HG03025 (cell line): ENCODE results near the gene ZSCAN4.

ENCODE experiments used
- ATAC-seq: cut with Tn5 transposase; IDR thresholded peaks from one replicate; pipeline ENCODE4 v1.9.1; 2021; ENCODE audit warnings: mild to moderate bottlenecking, moderate library complexity; ENCODE audit not compliant: unreplicated experiment, low FRiP score

The ZSCAN4 gene

DNA sequence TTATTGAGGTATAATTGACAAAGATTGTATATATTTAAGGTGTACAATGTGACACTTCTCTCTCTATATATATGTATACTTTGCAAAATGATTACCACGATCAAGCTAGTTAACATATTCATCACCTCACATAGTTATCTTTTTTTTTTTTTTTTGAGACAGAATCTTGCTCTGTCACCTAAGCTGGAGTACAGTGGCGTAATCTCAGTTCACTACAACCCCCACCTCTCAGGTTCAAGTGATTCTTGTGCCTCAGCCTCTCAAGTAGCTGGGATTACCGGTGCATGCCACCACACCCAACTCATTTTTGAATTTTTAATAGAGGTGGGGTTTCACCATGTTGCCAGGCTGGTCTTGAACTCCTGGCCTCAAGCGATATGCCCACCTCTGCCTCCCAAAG lies 3.7 kb downstream of the ZSCAN4 start:
- ATAC-seq = no peak

DNA sequence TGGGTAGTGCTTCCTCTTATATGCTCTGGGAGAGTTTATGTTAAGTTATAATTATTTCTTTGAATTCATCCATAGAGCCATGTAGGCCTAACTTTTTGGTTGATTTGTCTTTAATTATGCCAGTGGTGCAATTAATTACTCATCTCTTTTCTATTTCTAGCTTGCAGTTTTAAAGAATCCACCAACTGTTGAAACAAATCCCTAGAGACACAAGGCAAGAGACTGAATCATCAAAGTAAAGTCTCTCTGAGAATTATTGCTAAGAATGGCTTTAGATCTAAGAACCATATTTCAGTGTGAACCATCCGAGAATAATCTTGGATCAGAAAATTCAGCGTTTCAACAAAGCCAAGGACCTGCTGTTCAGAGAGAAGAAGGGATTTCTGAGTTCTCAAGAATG lies 7.1 kb downstream of the ZSCAN4 start:
- ATAC-seq = no peak

DNA sequence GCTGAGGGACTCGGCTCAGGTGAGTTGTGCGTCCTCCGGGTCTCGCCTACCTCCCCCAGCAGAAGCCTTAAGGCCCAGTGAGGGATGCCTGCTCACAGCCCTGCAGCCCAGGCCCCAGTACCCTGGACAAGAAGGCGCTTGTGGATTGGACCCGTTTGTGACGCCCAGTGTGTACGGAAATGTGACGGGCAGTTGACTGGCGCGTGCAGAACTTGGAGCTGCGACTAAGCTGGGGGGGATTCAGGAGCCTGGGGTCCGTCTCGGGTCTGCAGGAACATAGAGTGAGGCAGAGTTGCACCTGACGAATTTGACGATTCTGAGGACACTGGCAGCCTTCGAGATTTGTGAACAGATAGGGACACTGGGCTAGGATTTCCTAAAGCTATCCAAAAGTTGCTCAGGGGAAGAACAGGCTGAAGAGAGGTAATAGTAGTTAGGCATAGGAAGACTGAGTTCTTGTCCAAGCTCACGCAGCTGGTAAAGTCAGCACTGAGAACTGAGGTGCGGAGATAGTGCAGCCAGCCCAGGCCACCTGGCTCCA lies 13.6 kb downstream of the ZSCAN4 start:
- no peak for ATAC-seq

DNA sequence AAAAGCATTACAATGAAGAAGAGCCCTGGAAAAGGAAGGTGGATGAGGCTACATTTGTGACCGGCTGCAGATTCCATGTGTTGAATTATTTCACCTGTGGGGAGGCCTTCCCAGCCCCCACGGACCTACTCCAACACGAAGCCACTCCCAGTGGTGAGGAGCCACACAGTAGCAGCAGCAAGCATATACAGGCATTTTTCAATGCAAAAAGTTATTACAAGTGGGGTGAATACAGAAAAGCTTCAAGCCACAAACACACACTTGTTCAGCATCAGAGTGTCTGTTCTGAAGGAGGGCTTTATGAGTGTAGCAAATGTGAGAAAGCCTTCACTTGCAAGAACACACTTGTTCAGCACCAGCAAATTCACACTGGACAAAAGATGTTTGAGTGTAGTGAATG lies 18.0 kb downstream of the ZSCAN4 start:
- ATAC-seq = no peak

DNA sequence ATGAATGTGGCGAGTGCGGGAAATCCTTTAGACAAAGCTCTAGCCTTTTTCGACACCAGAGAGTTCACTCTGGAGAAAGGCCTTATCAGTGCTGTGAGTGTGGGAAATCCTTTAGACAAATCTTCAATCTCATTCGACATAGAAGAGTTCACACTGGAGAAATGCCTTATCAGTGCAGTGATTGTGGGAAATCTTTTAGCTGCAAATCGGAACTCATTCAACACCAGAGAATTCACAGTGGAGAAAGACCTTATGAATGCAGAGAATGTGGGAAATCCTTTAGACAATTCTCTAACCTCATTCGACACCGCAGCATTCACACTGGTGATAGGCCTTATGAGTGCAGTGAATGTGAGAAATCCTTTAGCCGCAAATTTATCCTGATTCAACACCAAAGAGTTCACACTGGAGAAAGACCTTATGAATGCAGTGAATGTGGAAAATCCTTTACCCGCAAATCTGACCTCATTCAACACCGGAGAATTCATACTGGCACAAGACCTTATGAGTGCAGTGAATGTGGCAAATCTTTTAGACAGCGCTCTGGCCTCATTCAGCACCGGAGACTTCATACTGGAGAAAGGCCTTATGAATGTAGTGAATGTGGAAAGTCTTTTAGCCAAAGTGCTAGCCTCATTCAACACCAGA lies 18.8 kb downstream of the ZSCAN4 start:
- ATAC-seq = no peak

DNA sequence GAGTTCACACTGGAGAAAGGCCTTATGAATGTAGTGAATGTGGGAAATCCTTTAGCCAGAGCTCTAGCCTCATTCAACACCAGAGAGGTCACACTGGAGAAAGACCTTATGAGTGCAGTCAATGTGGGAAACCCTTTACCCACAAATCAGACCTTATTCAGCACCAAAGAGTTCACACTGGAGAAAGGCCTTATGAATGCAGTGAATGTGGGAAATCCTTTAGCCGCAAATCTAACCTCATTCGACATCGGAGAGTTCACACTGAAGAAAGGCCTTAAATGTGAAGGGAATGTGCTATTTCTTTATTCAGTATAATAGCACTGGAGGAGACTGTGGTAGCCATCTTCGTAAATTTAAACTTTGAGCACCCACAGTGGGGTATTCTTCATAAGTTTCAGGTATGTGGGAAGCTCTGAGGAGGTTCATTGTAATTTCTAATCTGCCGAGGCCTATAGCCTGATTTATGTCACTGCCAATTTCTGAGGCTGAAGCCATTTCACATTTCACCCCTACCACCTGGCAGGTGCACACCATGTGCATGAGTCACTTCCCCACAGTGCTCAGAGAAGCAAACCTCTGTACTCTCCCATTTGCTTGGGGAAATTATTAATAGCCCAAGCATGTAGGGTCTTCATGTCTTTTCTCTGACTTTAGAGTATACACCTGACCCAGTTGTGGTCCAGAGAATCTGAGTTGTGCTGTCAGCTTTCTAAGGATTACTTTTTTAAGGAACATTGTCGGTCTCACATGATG lies 19.5 kb downstream of the ZSCAN4 start:
- ATAC-seq = no peak

DNA sequence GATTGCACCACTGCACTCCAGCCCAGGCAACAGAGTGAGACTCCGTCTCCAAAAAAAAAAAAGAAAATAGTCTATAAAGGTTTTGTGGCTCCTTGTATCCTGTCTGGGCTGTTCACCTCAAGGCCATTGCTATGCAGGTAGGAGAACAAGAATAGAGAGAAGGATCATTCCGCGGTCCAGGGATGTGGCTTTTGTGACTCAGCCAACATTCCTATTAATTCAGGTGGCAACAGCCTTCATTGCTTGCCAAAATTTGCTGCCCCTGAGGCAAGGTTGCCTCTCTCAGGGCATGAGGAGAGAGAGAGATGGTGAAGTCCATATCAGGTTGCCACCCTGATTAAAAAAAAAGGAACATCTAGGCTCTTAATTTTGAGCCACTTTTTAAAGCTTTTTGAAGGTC lies 21.0 kb downstream of the ZSCAN4 start:
- no peak for ATAC-seq

DNA sequence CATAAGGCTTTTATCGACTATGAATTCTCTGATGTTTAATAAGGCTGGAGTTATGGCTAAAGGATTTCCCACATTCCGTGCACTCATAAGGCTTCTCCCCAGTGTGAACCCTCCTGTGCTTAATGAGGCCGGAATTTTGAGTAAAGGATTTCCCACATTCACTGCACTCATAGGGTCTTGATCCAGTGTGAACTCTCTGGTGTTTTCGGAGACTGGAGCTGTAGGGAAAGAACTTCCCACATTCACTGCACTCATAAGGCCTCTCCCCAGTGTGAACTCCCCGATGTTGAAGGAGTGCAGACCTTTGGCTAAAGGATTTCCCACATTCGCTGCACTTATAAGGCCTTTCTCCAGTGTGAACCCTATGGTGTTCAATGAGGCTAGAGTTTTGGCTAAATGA lies 32.9 kb downstream of the ZSCAN4 start:
- ATAC-seq = no peak

DNA sequence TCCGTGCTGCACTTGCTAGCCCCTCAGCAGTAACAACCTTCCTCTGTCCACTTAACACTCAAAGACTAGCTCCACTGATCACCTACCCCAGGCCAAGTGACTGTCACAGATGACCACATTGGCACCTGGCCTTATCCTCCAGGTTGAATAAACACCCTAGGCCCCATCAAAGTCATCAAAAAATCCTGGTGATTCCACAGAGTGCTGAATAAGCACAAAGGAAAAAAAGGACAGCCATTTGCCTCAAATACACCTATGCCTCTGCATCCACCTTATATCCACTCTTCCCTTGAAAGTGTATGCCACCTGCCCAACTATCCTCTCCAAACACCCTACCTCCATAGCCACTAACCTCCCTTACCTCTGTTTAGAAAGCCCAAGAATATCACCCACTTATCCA lies 37.6 kb downstream of the ZSCAN4 start:
- ATAC-seq = no peak

DNA sequence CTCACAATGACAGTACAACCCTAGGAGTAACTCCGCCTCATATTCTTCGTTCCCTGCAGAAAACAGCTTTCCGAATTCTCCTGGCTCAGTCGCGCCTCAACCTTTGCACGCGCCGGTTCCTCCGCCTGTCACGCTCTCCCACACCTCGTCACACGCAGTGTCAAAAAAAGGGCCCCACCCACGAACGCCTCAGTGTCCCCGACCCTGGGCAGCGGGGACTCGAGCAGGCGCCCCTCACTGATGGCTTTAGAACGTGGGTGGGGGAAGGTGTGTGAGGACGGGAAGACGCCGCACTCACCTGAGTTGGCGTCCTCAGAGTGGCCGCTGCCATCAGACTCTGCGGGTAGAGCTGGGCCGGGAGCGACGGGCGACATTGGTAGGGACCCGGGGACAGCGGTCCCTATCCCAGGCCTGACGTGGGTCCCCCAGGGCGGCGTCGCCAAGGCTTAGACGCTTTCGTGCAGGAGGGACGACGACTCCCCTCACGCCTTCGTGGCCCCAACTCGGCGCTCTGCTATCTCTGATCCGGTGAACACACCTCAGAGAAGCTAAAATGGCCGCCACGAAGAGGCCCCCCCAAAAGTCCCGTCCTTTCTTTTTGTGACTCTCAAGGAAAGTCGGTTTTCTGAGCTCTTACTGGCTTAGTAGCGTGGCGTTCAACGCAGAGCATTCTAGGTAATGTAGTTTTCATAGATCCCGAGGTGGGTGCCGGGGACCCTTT lies 40.1 kb downstream of the ZSCAN4 start, which contains the start of gene ZNF154:
TSS of gene ZNF154 (minus strand) at position 564 of the 721 bp plus-strand sequence. CDS start at position 331, 233 bp downstream.
- no peak for ATAC-seq

DNA sequence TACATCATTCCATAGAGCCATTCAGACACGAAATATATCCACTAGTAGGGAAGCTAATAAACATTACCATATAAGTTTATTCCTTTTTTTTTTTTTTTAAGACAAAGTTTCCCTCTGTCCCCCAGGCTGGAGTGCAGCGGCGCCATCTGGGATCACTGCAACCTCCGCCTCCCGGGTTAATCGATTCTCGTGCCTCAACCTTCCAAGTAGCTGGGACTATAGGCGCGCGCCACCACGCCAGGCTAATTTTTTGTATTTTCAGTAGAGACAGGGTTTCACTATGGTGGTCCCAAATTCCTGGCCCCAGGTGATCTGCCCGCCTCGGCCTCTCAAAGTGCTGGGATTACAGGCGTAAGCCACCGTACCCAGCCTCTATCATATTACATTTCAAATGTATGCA lies 40.9 kb downstream of the ZSCAN4 start:
- no peak for ATAC-seq

DNA sequence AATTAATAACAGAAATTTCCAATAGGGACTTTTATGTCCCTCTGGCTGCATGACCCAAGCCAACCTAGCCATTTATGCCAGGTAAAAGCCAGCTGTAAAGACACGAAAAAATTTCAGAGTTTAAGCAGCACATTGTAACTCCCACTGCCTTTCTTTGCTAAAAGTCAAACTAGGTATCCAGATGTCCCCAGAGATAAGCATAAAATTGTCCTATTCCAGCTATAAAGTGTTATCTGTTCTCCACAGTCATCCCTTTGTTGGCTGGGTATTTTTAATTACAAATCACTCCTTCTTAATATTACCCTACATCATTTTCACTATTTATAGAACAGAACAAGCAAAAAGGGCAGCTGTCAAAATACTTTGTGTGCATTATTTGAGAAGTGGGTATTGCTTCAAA lies 43.5 kb downstream of the ZSCAN4 start:
- no peak for ATAC-seq

DNA sequence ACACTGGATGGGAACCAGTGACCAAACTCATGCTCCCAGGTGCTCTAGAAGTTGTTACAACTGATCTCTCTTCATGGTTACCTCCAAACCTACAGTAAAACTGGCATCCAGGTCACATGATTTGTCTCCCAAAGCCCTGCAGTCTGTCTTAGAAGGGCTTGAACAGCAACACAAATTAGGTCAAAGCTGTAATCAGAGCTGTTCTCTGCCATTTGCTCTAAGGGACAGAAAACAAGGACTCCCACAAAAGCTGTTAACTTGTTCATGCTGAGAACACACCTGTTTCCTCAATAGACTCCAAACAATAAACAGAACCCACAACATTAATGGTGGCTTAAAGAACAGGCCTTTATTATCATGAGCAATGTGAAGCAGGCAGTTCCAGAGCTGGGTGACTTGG lies 50.7 kb downstream of the ZSCAN4 start:
- ATAC-seq = no peak

DNA sequence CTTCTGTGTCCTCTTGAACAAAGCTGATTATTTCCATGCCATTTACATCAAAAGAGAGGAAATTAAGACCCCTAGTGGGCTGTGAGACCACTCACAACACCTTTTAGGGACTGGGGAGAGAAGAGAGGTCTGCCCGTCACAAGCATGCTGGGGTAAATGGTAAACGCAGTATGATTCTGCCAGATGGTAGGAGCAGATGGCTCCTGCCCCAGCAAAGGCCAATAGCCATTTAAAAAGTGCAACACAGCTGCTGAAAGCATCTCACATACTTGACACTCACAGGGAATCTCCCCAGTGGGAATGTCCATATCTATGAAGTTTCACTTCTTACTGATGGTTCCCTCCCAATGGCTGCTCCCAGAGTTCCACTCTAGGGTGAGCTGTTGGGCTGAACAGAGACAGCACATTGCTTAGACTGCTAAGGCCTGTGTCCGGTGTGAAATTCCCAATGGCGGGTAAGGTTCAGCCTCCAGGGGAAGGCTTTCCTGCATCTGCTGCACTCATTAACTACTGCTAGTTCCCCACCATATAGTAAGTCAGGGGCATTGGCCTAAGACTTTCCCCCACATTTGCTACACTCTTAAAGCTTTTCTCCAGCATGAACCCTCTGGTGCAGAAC lies 51.3 kb downstream of the ZSCAN4 start:
- no peak for ATAC-seq

DNA sequence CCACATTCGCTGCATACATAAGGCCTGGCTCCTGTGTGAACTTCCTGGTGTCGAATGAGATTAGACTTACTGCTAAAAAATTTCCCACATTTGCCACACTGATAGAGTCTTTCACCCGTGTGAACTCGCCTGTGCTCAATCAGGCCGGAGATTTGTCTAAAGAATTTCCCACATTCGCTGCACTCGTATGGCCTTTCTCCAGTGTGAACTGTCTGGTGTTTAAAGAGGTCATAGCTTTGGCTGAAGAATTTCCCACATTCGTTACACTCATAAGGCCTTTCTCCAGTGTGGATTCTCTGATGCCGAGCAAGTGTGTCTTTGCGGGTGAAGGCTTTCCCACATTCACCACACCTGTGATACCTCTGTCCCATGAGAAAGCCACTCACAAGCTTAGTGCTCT lies 52.1 kb downstream of the ZSCAN4 start:
- ATAC-seq = no peak
